IMR-90 (cell line): Measurements from ENCODE around the gene CLRN1. TPM values are rescaled to one million over a fixed set of nuclear protein-coding genes. Genes with fewer than 3 reads are reported as not detected.

ENCODE experiments used
- ATAC-seq: fragments of 200-7000 bp; cut with Tn5 transposase; 2 replicates; pipeline ENCODE4 v1.9.1; 2020; ENCODE audit warnings: low read depth, mild to moderate bottlenecking, moderate library complexity
- BruUV-seq: library from RNA; stranded (reverse); fragments of 400-500 nt; replicated peaks from 2 replicates; lab custom pipeline; 2021; lab: Mats Ljungman, UMichigan
- CTCF ChIA-PET: fragments of 300-600 bp; formaldehyde crosslinking; extraction: SDS; loops from one replicate; lab custom pipeline; 2021; ENCODE audit warnings: antibody characterized with exemption; lab: Yijun Ruan, JAX
- POLR2A ChIA-PET: fragments of 300-600 bp; sonication (Branson Sonifier 250); formaldehyde crosslinking; loops from one replicate; lab custom pipeline; 2022; ENCODE audit warnings: antibody characterized with exemption; ENCODE audit not compliant: unreplicated experiment; lab: Charles Lee
- DNase-seq: peaks from one replicate; pipeline ENCODE4 v3.0.0; 2013
- H2AFZ ChIP-seq: replicated peaks from 2 replicates; pipeline ENCODE3; 2013; ENCODE audit warnings: low read length, mild to moderate bottlenecking; ENCODE audit not compliant: poor library complexity
- H2AK5ac ChIP-seq: 2 replicates; pipeline ENCODE4 v1.6.1; 2013; ENCODE audit warnings: low read depth, low read length, inconsistent platforms
- H2AK9ac ChIP-seq: replicated peaks from 2 replicates; pipeline ENCODE3; 2013; ENCODE audit warnings: mild to moderate bottlenecking, low read depth, low read length, moderate library complexity; ENCODE audit not compliant: poor library complexity
- H2BK120ac ChIP-seq: 2 replicates; pipeline ENCODE4 v1.6.1; 2013; ENCODE audit warnings: low read depth, low read length, inconsistent platforms
- H2BK15ac ChIP-seq: 3 replicates; pipeline ENCODE4 v1.6.1; 2013; ENCODE audit warnings: low read depth, low read length, inconsistent platforms
- H2BK20ac ChIP-seq: 2 replicates; pipeline ENCODE4 v1.6.1; 2013; ENCODE audit warnings: low read depth, mild to moderate bottlenecking, inconsistent platforms, low read length, moderate library complexity
- H2BK5ac ChIP-seq: 2 replicates; pipeline ENCODE4 v1.6.1; 2013; ENCODE audit warnings: mild to moderate bottlenecking, low read depth, low read length, inconsistent platforms; ENCODE audit not compliant: poor library complexity, severe bottlenecking
- H3K14ac ChIP-seq: replicated peaks from 2 replicates; pipeline ENCODE4 v1.6.1; 2013; ENCODE audit warnings: low read depth, low read length, inconsistent platforms
- H3K18ac ChIP-seq: 2 replicates; pipeline ENCODE4 v1.6.1; 2013; ENCODE audit warnings: low read depth, low read length, control low read depth
- H3K23ac ChIP-seq: 2 replicates; pipeline ENCODE4 v1.6.1; 2013; ENCODE audit warnings: low read depth, low read length, inconsistent platforms
- H3K27ac ChIP-seq: 2 replicates; pipeline ENCODE4 v1.5.1; 2013; ENCODE audit warnings: mild to moderate bottlenecking, control low read depth, low read length; ENCODE audit not compliant: insufficient read depth
- H3K27me3 ChIP-seq: 2 replicates; pipeline ENCODE4 v1.6.1; 2013; ENCODE audit warnings: low read length; ENCODE audit not compliant: control insufficient read depth, insufficient read depth
- H3K36me3 ChIP-seq: 2 replicates; pipeline ENCODE4 v1.6.1; 2013; ENCODE audit warnings: low read length, mixed read lengths; ENCODE audit not compliant: control insufficient read depth, insufficient read depth
- H3K4ac ChIP-seq: 2 replicates; pipeline ENCODE4 v1.6.1; 2013; ENCODE audit warnings: low read depth, low read length, inconsistent platforms
- H3K4me1 ChIP-seq: 2 replicates; pipeline ENCODE4 v1.6.1; 2013; ENCODE audit warnings: low read length, mixed read lengths; ENCODE audit not compliant: control insufficient read depth, insufficient read depth
- H3K4me2 ChIP-seq: 2 replicates; pipeline ENCODE4 v1.6.1; 2013; ENCODE audit warnings: low read depth, mild to moderate bottlenecking, control low read depth, low read length, moderate library complexity
- H3K4me3 ChIP-seq: 2 replicates; pipeline ENCODE4 v1.5.1; 2013; ENCODE audit warnings: low read depth, mild to moderate bottlenecking, control low read depth, low read length, moderate library complexity; ENCODE audit not compliant: insufficient read depth
- H3K56ac ChIP-seq: 2 replicates; pipeline ENCODE4 v1.6.1; 2013; ENCODE audit warnings: low read length, inconsistent platforms; ENCODE audit not compliant: insufficient read depth; ENCODE audit errors: extremely low read depth
- H3K79me1 ChIP-seq, 2 experiments: 2 replicates each; pipeline ENCODE4 v1.6.1; 2013; ENCODE audit warnings: low read length in 2 of 2, inconsistent platforms in 1 of 2, low read depth in 1 of 2
- H3K9ac ChIP-seq: 2 replicates; pipeline ENCODE4 v1.6.1; 2013; ENCODE audit warnings: low read depth, low read length, control low read depth
- H3K9me1 ChIP-seq: 2 replicates; pipeline ENCODE4 v1.6.1; 2013; ENCODE audit warnings: low read length, inconsistent platforms; ENCODE audit not compliant: insufficient read depth
- H3K9me3 ChIP-seq: 2 replicates; pipeline ENCODE4 v1.6.1; 2013; ENCODE audit warnings: low read length; ENCODE audit not compliant: control insufficient read depth, insufficient read depth
- H4K20me1 ChIP-seq: 2 replicates; pipeline ENCODE4 v1.6.1; 2013; ENCODE audit warnings: low read length, inconsistent platforms; ENCODE audit not compliant: insufficient read depth
- H4K5ac ChIP-seq: 2 replicates; pipeline ENCODE4 v1.6.1; 2013; ENCODE audit warnings: mild to moderate bottlenecking, low read depth, low read length, control low read depth
- H4K8ac ChIP-seq, 2 experiments: 2 replicates each; pipeline ENCODE4 v1.6.1; 2013; ENCODE audit warnings: low read depth in 2 of 2, low read length in 2 of 2, control low read depth in 1 of 2, inconsistent platforms in 1 of 2
- H4K91ac ChIP-seq: 2 replicates; pipeline ENCODE4 v1.6.1; 2013; ENCODE audit warnings: low read depth, low read length, inconsistent platforms; ENCODE audit not compliant: insufficient read depth
- BHLHE40 ChIP-seq: fragments of 150-350 bp; IDR thresholded peaks from 2 replicates; pipeline ENCODE4 v1.6.1; 2016; ENCODE audit warnings: mild to moderate bottlenecking, low read depth, low read length
- CEBPB ChIP-seq: IDR thresholded peaks from 2 replicates; pipeline ENCODE4 v1.6.1; 2012; ENCODE audit warnings: low read depth, low read length, improper control_type of control experiment
- CHD1 ChIP-seq: IDR thresholded peaks from 2 replicates; pipeline ENCODE4 v1.6.1; 2012; ENCODE audit warnings: low read depth, low read length, improper control_type of control experiment
- CTCF ChIP-seq: conservative IDR thresholded peaks from 2 replicates; pipeline ENCODE4 v1.5.1; 2012; ENCODE audit warnings: mild to moderate bottlenecking, low read depth, low read length, improper control_type of control experiment
- ELK1 ChIP-seq: fragments of 150-350 bp; IDR thresholded peaks from 2 replicates; pipeline ENCODE4 v1.6.1; 2016; ENCODE audit warnings: low read depth, mild to moderate bottlenecking, low read length, moderate library complexity, borderline replicate concordance
- FOS ChIP-seq: fragments of 150-350 bp; IDR thresholded peaks from 2 replicates; pipeline ENCODE4 v1.6.1; 2016; ENCODE audit warnings: low read depth, low read length
- MAFK ChIP-seq: IDR thresholded peaks from 2 replicates; pipeline ENCODE4 v1.6.1; 2012; ENCODE audit warnings: low read depth, low read length, improper control_type of control experiment
- MAZ ChIP-seq: IDR thresholded peaks from 2 replicates; pipeline ENCODE4 v1.6.1; 2012; ENCODE audit warnings: low read depth, mild to moderate bottlenecking, low read length, improper control_type of control experiment, moderate library complexity, borderline replicate concordance
- MXI1 ChIP-seq: IDR thresholded peaks from 2 replicates; pipeline ENCODE4 v1.6.1; 2012; ENCODE audit warnings: low read depth, mild to moderate bottlenecking, low read length, moderate library complexity, borderline replicate concordance
- POLR2A ChIP-seq: IDR thresholded peaks from 2 replicates; pipeline ENCODE4 v1.6.1; 2012; ENCODE audit warnings: mild to moderate bottlenecking, low read depth, low read length
- RAD21 ChIP-seq: IDR thresholded peaks from 2 replicates; pipeline ENCODE4 v1.6.1; 2012; ENCODE audit warnings: low read length, improper control_type of control experiment
- RCOR1 ChIP-seq: IDR thresholded peaks from 2 replicates; pipeline ENCODE4 v1.6.1; 2012; ENCODE audit warnings: mild to moderate bottlenecking, low read length, improper control_type of control experiment; ENCODE audit not compliant: insufficient replicate concordance
- RFX5 ChIP-seq: IDR thresholded peaks from 2 replicates; pipeline ENCODE4 v1.8.0; 2012; ENCODE audit warnings: low read depth, mild to moderate bottlenecking, low read length, moderate library complexity
- SMC3 ChIP-seq: fragments of 150-350 bp; IDR thresholded peaks from 2 replicates; pipeline ENCODE4 v1.6.1; 2016; ENCODE audit warnings: low read depth, mild to moderate bottlenecking, antibody characterized with exemption, low read length, moderate library complexity
- USF2 ChIP-seq: fragments of 150-350 bp; IDR thresholded peaks from 2 replicates; pipeline ENCODE4 v1.6.1; 2017; ENCODE audit warnings: mild to moderate bottlenecking, antibody characterized with exemption, low read length, low read depth
- WGBS, 2 experiments: methylation state at CpG; one replicate each; pipeline versions ENCODE4 v1.1.5 to v1.1.7; 2013; ENCODE audit warnings: missing lambda C conversion rate in 2 of 2; ENCODE audit not compliant: insufficient read length in 1 of 2; ENCODE audit errors: extremely low coverage in 2 of 2; 5-methylcytosine and 5-hydroxymethylcytosine counted together
- dilution Hi-C: fragments of 300-500 bp; cut with HindIII; formaldehyde crosslinking; loops from one replicate; pipeline ENCODE4 v1.14.3; 2018; ENCODE audit warnings: low sequenced_read_pairs; ENCODE audit not compliant: unreplicated experiment
- in situ Hi-C: fragments of 300-500 bp; cut with MboI; formaldehyde crosslinking; loops from 3 replicates; pipeline ENCODE4 v1.14.3; 2019; ENCODE audit warnings: low sequenced_read_pairs, inconsistent platforms, mixed read lengths
- intact Hi-C: fragments of 100-400 bp; cut with micrococcal nuclease; formaldehyde crosslinking; loops from 2 replicates; pipeline ENCODE4 v1.10.0; 2022
- polyA plus RNA-seq, 3 experiments: library from polyadenylated mRNA; depleted of rRNA; stranded (reverse); fragments of >200 nt; gene quantifications; 2 replicates each; pipeline ENCODE4 v1.2.3, GENCODE V29; 2012; ENCODE audit warnings: low replicate concordance in 1 of 3
- total RNA-seq: library from RNA; depleted of rRNA; stranded (reverse); fragments of >200 nt; gene quantifications from 2 replicates; pipeline ENCODE4 v1.2.3, GENCODE V29; 2012

CLRN1 gene
- total and polyA plus RNA-seq, 2 of the 4 experiments (the other 2 are of a cell fraction), result not detected

DNA sequence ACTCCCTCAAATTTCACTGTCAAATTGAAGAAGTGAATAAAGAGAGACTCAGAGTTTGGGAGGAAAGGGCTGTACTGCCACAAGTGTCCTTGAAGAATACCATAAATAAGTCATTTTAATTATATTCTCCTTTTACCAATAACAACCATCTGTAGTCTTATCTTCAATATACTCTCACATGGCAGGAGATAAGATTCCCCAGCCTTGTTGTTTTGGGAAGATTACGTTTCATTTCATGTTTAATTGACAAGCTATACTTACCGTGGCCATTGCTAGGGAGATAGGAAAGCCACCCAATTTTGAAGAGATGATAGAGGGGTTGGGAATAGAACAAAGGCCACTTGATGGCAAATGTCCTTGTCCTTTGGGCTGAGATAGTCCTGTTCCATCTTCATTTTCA is 69.5 kb downstream of the CLRN1 start:
- H3K18ac ChIP-seq, result no peak overlapping the region
- no peak overlapping the region for H4K5ac ChIP-seq
- H3K27me3 ChIP-seq, result peaks cover 22% of the 10 kb centered on the region
- no peak overlapping the region for H2AK5ac ChIP-seq
- H3K56ac ChIP-seq, result no peak overlapping the region
- no peak overlapping the region for H4K91ac ChIP-seq
- no peak overlapping the region for H2BK20ac ChIP-seq
- in situ Hi-C loops, result loop anchor here (25.0 kb wide), 1 partner anchor 234 kb away; no protein-coding TSS in a partner anchor
- WGBS, 2 experiments, result 100% methylated on average over 1 of the region's 2 CpGs; no CpG with 5 or more reads in 1 of the 2 experiments
- H3K14ac ChIP-seq, result no peak overlapping the region
- no peak overlapping the region for H2AFZ ChIP-seq
- H3K9me3 ChIP-seq, result no peaks in the 10 kb centered on the region
- no peaks in the 10 kb centered on the region for H3K36me3 ChIP-seq
- no TSS peak for BruUV-seq
- no peaks in the 10 kb centered on the region for H3K9me1 ChIP-seq
- no peak overlapping the region for H2BK5ac ChIP-seq
- H3K4me3 ChIP-seq, result no peak overlapping the region
- intact Hi-C loops, result no loop called here
- DNase-seq, result no peak
- H3K4ac ChIP-seq, result no peak overlapping the region
- H2BK15ac ChIP-seq, result no peak overlapping the region
- H3K79me1 ChIP-seq, result no peaks in the 10 kb centered on the region
- TF ChIP-seq MAFK, result no peak
- no peak for TF ChIP-seq RCOR1
- TF ChIP-seq RAD21, result no peak
- no peak for TF ChIP-seq USF2
- TF ChIP-seq BHLHE40, result no peak
- TF ChIP-seq POLR2A, result no peak
- TF ChIP-seq CEBPB, result no peak
- no peak for TF ChIP-seq ELK1
- TF ChIP-seq SMC3, result no peak
- no peak for TF ChIP-seq CTCF
- no peak for TF ChIP-seq MXI1
- TF ChIP-seq MAZ, result no peak
- no peak for TF ChIP-seq CHD1
- TF ChIP-seq FOS, result no peak
- TF ChIP-seq RFX5, result no peak
- ATAC-seq, result no peak
- no peak overlapping the region for H4K8ac ChIP-seq
- H2BK120ac ChIP-seq, result no peak overlapping the region
- no peak overlapping the region for H3K27ac ChIP-seq
- ChIA-PET CTCF (no interaction called here), POLR2A (no interaction called here)
- no peak overlapping the region for H2AK9ac ChIP-seq
- H3K9ac ChIP-seq, result no peak overlapping the region
- H3K23ac ChIP-seq, result no peak overlapping the region
- H3K4me1 ChIP-seq, result no peaks in the 10 kb centered on the region
- H4K20me1 ChIP-seq, result no peaks in the 10 kb centered on the region
- H3K4me2 ChIP-seq, result no peak overlapping the region
- dilution Hi-C loops, result no loop called here
